NOMO-1 (cell line): ENCODE data around the gene UBAC2.

ENCODE experiments used
- DNase-seq, 2 experiments: peaks; one replicate each; lab custom pipeline; 2025; ENCODE audit not compliant: unreplicated experiment in 2 of 2; lab: John Stamatoyannopoulos, UW

The UBAC2 gene

GRCh38 chr13:99329477-99329876 lies 128.8 kb downstream of the UBAC2 start:
- DNase-seq, result no peak

GRCh38 chr13:99330942-99331341 lies 130.3 kb downstream of the UBAC2 start:
- no peak for DNase-seq

GRCh38 chr13:99331881-99332293 lies 131.2 kb downstream of the UBAC2 start:
- no peak for DNase-seq

- DNase-seq, result no peak
Measured at GRCh38 chr13:99332456-99332855, 131.8 kb downstream of the UBAC2 start.

- DNase-seq, result no peak
Measured at GRCh38 chr13:99334221-99334620, 133.6 kb downstream of the UBAC2 start.

GRCh38 chr13:99335087-99335486 lies 134.4 kb downstream of the UBAC2 start:
- DNase-seq, result no peak

GRCh38 chr13:99335603-99336002 lies 134.9 kb downstream of the UBAC2 start:
- no peak for DNase-seq

- no peak for DNase-seq
Measured at GRCh38 chr13:99339230-99339721, 138.6 kb downstream of the UBAC2 start.

- DNase-seq, result no peak
Measured at GRCh38 chr13:99339736-99340397, 139.2 kb downstream of the UBAC2 start.

GRCh38 chr13:99340638-99341037 lies 140.0 kb downstream of the UBAC2 start:
- DNase-seq, result no peak

GRCh38 chr13:99341969-99342722 lies 141.5 kb downstream of the UBAC2 start:
- DNase-seq, result no peak

GRCh38 chr13:99342723-99343315 lies 142.2 kb downstream of the UBAC2 start:
- DNase-seq, result no peak

GRCh38 chr13:99344610-99345208 lies 144.1 kb downstream of the UBAC2 start:
- DNase-seq, result no peak

- DNase-seq, result no peak
Measured at GRCh38 chr13:99345345-99345744, 144.7 kb downstream of the UBAC2 start.

GRCh38 chr13:99346335-99347042 lies 145.8 kb downstream of the UBAC2 start:
- DNase-seq, result no peak

GRCh38 chr13:99347335-99347878 lies 146.8 kb downstream of the UBAC2 start:
- DNase-seq, result no peak

GRCh38 chr13:99347911-99348451 lies 147.3 kb downstream of the UBAC2 start:
- no peak for DNase-seq

- DNase-seq, result no peak
Measured at GRCh38 chr13:99350191-99350590, 149.5 kb downstream of the UBAC2 start.

- no peak for DNase-seq
Measured at GRCh38 chr13:99351772-99352171, 151.1 kb downstream of the UBAC2 start.
